Measurements from ENCODE around the gene ADGRB3.

The ADGRB3 gene

DNA sequence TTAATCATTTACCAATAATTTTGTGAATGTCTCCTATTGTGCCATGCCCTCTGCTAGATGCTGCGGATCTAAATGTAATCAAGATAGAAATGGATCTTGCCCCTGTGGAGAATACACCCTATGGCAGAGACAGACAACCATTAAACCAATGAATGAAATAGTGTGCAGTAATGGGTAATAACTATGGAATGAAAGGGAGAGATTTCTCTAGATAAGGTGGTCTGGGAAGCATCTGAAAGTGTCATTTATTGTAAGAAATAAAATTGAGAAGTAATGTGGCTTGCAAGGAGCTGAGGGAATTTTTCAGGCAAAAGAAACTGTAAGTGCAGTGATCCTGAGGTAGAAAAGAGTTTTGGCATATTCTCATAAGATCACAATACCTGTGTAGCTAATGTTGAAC lies 731.7 kb downstream of the ADGRB3 start:
- FAIRE-seq (no peak), DNase-seq (ENCODE audit: insufficient read length, low spot score) (no peak)
- no peak for TF ChIP-seq POLR2A (IDR thresholded peaks at IDR 0.05; ENCODE audit: low read depth, low read length)

DNA sequence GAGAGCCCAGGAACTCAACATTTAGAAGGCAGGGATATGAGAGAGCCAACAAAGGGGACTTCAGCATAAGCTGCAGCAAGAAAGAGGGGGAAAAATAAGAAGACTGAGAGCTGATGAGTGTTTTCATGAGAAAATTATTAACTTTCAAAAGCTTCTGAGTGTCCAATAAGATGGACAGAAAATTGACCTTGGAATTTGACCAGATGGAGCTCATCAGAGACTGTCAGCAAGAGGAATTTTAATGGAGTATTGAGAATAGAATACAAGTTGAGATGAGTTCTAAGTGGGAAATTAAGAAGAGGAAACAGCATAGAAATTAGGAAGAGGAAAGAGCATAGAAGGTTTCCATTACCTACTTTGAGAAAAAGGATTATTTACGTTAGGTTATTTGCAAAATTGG lies 733.5 kb downstream of the ADGRB3 start:
- no peak for FAIRE-seq
- no peak for DNase-seq (ENCODE audit: insufficient read length, low spot score)
- no peak for TF ChIP-seq POLR2A (IDR thresholded peaks at IDR 0.05; ENCODE audit: low read depth, low read length)

DNA sequence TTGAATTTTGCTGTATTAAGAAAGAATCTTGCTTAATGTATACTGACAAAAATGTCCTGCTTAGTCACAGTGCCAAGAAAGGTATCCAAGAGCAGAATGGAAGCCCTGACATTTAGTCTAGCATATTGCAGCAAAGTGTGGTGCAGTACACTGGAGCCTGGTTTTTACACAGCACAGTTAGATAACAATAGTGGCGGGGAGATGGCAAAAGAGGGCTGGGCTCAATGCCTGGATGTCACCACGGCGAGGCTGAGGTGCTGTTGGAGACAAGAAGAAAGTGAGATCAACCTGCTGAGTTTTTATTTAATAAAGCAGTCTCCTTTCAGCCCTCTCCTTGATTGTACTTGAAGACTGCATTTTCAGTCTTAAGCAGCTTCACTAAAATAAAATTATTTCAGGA lies 735.7 kb downstream of the ADGRB3 start:
- DNase-seq (ENCODE audit: insufficient read length, low spot score) (no peak), FAIRE-seq (no peak)
- no peak for TF ChIP-seq POLR2A (IDR thresholded peaks at IDR 0.05; ENCODE audit: low read depth, low read length)

DNA sequence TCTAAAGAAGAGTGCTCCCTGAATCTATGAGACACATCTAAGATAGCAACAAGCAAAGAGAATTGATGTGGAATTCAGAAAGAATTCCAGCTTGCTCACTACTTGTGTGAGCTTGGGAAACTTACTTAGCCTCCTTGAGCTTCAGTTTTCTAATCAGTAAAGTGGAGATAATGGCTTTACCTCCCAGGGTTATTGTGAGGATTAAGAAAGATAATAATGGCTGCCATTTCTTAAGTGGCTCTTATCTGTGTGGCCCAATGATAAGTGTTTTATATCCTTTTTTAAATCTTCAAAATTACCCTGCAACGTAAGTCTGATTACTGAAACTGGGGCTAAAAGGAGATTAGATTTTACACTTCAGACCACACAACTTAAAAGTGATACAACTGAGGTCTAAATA lies 743.2 kb downstream of the ADGRB3 start:
- DNase-seq (ENCODE audit: insufficient read length, low spot score) (no peak), FAIRE-seq (no peak)
- no peak for TF ChIP-seq POLR2A (IDR thresholded peaks at IDR 0.05; ENCODE audit: low read depth, low read length)

DNA sequence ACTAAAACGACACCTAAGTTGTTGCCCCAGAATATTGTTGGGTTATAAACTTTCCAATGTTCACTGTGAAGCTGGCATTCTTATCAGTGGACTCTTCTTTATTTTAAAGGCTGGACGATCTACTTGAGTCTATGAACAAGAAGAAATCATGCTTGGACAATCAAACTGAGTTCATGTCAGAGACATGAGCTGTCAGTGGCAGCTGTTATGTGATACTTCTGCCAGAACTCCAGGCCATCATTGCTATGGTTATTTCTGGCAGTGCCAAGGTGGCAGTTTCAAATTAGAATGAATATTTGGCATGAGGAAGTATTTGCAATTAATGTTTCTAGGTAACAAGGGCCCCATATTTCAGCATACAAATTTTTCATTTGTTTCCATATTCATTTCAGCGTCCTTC lies 744.4 kb downstream of the ADGRB3 start:
- FAIRE-seq = no peak
- DNase-seq (ENCODE audit: insufficient read length, low spot score) = no peak
- TF ChIP-seq POLR2A (IDR thresholded peaks at IDR 0.05; ENCODE audit: low read depth, low read length) = no peak

DNA sequence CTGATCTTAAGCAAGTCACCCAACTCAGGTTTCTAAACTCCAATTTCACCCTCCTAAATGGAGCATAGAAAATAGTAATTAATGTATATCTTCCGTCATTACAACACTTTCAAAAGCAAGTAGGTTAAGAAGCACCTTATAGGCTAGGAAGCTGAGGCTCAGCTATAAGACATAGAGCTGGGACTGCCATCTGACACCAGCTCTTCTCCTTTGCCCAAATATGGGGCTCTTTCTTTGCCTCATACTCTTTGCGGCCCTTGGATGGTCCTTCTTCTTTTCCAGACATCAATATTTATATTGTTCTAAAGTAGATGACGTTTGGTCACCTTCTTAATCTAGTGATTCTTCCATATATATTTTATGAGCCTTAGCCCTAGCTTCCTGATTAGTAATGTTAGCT lies 748.5 kb downstream of the ADGRB3 start:
- DNase-seq (ENCODE audit: insufficient read length, low spot score) = no peak
- no peak for FAIRE-seq
- TF ChIP-seq POLR2A (IDR thresholded peaks at IDR 0.05; ENCODE audit: low read depth, low read length) = no peak

DNA sequence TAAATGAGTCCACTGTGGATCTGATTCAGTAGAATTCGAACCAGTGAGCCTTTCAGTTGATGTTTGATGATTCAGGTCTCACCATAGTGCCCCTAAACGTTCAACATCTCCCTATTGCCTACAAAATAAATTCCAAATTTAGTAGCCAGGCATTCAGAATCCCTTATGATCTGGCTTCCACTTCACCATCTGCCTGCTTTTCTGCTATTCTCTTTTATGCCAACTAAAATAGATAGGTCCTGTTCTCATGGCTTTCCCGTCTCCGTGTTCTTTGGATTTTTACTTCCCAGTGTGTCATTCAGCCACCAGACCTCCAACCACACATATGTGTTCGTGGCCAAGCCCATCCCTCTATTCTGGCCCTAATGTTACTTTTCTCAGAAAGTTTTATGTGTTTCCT lies 751.3 kb downstream of the ADGRB3 start:
- no peak for TF ChIP-seq POLR2A (IDR thresholded peaks at IDR 0.05; ENCODE audit: low read depth, low read length)
- FAIRE-seq (no peak), DNase-seq (ENCODE audit: insufficient read length, low spot score) (no peak)

DNA sequence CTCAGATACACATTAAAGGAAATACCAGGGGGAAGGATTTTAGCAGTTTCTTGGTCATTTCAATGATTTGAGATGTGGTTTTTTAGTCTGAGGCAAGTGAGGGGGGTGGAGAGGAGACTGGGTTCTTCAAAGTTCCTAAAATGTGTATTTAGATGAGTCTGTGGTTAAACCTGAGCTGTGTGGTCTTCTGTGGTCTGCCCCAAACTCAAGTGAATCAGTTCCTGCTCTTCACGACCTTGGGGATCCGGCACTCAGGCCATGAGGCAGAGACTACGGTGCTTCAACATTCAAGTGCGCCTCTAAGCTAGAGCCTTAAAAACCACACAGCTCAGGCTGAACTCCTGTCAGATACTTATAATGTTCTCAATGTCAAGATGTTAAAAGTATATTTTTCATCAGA lies 755.0 kb downstream of the ADGRB3 start:
- FAIRE-seq (no peak), DNase-seq (ENCODE audit: insufficient read length, low spot score) (no peak)
- no peak for TF ChIP-seq POLR2A (IDR thresholded peaks at IDR 0.05; ENCODE audit: low read depth, low read length)

DNA sequence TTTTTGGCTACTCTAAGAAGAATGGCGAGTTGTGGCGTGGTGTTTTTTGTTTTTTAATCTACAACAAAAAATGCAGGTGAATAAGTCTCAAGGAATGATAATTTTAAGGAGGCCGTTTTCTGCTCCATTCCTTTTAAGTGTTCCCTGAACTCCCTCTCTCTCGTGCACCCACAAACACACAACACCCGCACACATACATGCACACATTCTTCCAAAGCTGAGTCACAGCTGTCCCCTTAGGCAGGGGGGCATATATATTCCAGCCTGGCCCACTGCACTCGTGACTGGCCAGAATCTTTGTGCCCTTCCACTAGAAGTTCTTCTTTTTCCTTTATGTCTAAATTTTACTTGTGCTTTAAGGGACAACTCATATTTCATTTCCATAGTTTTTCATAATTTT lies 756.0 kb downstream of the ADGRB3 start:
- no peak for DNase-seq (ENCODE audit: insufficient read length, low spot score)
- TF ChIP-seq POLR2A (IDR thresholded peaks at IDR 0.05; ENCODE audit: low read depth, low read length) = no peak
- no peak for FAIRE-seq

DNA sequence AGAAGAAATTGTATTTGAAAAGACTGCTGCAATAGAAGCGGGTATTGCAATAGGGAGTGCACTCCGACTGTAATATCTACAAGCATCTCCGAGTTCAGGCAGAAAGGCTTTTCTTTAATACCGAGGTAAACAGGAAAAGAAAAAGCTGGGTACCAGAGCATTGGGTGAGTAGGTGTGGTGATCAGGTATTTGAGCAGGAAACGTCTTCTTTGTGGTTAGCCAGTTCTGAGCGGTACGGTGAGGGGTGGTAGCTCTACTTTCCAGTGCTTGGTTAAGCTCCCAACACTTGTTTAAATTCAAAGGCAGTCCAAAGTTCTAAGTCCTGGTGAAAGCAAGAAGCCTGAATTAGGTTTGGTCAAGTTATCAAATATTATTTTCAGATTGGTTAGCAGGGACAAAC lies 757.7 kb downstream of the ADGRB3 start:
- no peak for FAIRE-seq
- no peak for TF ChIP-seq POLR2A (IDR thresholded peaks at IDR 0.05; ENCODE audit: low read depth, low read length)

DNA sequence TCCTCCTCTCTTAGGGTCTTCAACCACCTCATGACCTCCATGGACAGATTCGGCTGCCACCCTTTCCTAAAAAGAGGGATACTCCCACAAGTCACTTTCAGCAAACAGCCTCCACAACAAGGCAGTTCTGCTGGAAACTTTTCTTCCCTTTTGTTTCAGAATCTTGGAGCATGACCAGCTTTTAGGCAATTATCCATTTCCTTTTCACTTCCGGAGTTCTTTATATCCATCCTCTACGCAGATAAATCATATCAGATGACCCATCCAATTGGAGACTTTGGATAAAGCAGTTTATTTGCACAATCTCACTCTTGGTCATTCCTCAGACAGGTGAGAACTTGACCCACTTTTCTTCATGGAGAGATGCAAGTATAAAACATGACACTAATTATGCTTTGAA lies 763.2 kb downstream of the ADGRB3 start:
- DNase-seq (ENCODE audit: insufficient read length, low spot score) = no peak
- TF ChIP-seq POLR2A (IDR thresholded peaks at IDR 0.05; ENCODE audit: low read depth, low read length) = no peak
- FAIRE-seq = no peak

More for the DNA sequence above, 757.7 kb downstream of the ADGRB3 start:
- no peak for DNase-seq (ENCODE audit: insufficient read length, low spot score)

DNA sequence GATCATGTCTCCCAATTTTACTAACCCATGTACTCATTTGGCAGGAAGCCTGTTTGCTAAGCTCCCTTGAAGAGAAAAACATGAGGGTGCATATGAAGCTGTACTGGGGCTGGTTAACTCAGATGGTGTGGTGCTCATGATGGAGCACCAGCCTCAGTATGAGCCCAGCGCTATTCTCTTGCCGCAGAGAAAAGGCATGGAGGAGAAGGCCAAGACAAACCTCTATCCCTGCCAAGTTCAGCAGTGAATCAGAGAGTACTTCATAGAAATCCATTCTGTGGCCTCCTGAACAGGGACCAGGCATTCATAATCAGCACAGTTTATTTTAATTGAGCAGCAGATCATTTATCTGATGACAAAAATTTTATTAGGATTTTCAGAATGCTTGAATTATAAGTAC lies 763.6 kb downstream of the ADGRB3 start:
- TF ChIP-seq POLR2A (IDR thresholded peaks at IDR 0.05; ENCODE audit: low read depth, low read length) = no peak
- DNase-seq (ENCODE audit: insufficient read length, low spot score) (no peak), FAIRE-seq (no peak)

DNA sequence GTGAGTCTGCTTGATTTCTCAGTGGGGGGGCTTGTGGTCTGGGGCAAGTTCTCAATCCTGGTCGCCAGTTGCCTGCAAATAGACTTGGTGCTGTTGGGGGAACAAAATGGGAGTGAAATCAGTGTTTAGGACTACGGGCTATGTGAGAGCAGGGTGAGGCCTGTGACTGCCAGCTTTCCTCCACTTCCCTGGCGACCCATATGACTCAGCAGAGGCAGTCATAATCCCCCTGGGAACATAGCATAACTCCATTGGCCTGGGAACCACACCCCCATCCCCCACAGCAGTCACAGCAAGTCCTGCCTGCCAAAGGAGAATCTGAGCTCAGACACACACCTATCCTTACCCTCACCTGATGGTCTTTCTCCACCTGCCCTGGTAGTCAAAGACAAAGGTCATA lies 773.8 kb downstream of the ADGRB3 start:
- no peak for DNase-seq (ENCODE audit: insufficient read length, low spot score)
- no peak for FAIRE-seq
- no peak for TF ChIP-seq POLR2A (IDR thresholded peaks at IDR 0.05; ENCODE audit: low read depth, low read length)

DNA sequence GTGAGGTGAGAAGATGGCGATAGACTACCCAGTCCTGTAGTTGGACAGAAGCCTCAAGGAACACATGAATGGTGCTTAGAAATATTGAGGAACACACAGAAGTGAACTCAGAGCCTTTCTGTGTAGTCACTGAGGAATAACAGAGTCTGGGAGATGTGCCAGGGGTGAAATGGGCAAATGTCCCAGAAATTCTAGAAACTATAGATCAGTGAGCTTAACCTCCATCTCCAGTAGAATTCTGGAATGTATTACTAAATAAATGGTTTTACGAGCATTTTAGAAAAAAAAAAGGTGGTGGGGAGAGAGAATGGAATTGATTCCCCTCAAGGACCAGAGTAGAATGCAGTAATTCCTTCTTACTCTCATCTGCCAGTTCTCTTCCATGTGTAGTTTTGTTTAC lies 781.7 kb downstream of the ADGRB3 start:
- DNase-seq (ENCODE audit: insufficient read length, low spot score) = no peak
- FAIRE-seq = no peak
- TF ChIP-seq POLR2A (IDR thresholded peaks at IDR 0.05; ENCODE audit: low read depth, low read length) = no peak

DNA sequence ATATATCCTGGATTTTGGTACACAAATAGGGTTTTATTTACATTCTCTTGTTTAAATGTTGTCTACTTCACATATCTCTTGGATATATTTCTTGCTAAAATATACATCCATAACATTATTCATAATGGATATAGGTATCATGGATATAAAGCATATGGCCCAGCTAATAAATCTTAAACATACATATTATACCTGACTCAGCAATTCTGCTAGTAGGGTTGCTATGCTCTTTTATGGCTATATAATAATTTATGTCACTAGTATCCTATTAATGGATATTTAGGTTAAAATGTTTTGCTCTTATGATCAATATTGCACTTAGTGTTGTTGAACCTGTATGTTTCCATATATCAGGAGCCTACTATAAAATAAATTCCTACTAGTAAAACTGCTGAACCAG lies 786.2 kb downstream of the ADGRB3 start:
- no peak for TF ChIP-seq POLR2A (IDR thresholded peaks at IDR 0.05; ENCODE audit: low read depth, low read length)
- DNase-seq (ENCODE audit: insufficient read length, low spot score) = no peak
- FAIRE-seq = no peak

DNA sequence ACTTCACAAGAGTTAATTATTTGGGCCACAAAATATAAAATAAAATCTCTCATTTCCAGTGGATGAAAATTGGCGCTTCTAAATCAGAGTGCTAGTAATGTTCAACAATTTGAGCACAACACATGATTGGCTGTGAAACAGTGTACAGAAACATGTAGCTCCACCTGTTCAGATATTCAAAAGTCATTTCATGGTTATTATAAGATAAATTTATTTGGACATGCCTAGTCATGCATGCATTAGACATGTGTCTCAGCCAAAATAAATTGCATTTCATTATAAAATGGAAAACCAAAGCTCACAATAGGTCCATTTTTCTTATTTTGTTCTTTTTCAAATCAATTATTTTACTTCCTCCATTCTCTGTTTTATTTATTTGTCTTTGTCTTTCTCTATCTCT lies 786.9 kb downstream of the ADGRB3 start:
- TF ChIP-seq POLR2A (IDR thresholded peaks at IDR 0.05; ENCODE audit: low read depth, low read length) = no peak
- FAIRE-seq (no peak), DNase-seq (ENCODE audit: insufficient read length, low spot score) (no peak)

Data from H54 (cell line).